22Rv1 (cell line): Measurements from ENCODE around the gene PRKCE.

Experiments
- H3K27ac ChIP-seq: fragments of 450-650 bp; 2 replicates; pipeline ENCODE4 v1.5.1; 2017
- ZFX ChIP-seq: fragments of 450-650 bp; IDR thresholded peaks from 2 replicates; pipeline ENCODE4 v1.6.1; 2017; ENCODE audit warnings: antibody characterized with exemption, borderline replicate concordance
- TF ChIP-seq, protein P1 (sequence below): fragments of 450-650 bp; IDR thresholded peaks from 2 replicates; pipeline ENCODE4 v1.5.1; 2017; ENCODE audit warnings: mild to moderate bottlenecking

The PRKCE gene

DNA sequence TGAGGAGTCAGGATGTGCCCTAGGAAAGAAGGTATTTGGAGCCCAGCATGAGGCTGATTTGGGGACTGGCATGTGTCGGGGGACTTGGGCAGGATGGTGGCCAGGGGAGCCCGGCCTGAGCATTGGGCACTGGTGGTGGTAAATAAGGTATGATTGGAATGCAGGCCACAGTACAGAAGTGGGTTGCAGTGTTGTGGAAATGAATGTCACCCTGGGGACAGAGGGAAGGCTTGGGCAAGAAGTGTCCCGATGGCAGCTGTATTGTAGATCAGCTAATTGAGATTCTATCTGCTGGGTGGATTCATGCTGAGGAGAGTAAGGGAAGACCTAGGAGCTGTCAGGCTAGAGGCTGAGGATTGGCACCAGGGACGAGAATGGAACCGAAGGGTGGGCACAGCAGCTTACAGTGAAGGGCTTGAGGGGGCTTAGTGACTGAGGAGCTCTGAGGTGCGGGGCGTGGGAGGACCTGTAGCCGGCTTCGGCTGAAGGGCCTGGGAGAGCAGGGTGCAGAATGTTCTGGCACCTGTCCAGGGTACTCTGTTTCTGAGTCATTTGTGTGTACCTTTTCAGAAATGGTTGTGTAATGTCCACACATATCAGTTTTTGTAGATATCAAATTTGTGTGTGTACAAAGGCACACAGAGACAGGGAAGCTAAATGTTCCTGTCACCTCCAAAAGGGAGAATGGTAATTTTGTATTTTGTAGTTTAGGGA, 170.2 kb downstream of the PRKCE start:
- H3K27ac ChIP-seq = no peak overlapping the region
- no peak for TF ChIP-seq ZFX
- TF ChIP-seq, protein P1, sequence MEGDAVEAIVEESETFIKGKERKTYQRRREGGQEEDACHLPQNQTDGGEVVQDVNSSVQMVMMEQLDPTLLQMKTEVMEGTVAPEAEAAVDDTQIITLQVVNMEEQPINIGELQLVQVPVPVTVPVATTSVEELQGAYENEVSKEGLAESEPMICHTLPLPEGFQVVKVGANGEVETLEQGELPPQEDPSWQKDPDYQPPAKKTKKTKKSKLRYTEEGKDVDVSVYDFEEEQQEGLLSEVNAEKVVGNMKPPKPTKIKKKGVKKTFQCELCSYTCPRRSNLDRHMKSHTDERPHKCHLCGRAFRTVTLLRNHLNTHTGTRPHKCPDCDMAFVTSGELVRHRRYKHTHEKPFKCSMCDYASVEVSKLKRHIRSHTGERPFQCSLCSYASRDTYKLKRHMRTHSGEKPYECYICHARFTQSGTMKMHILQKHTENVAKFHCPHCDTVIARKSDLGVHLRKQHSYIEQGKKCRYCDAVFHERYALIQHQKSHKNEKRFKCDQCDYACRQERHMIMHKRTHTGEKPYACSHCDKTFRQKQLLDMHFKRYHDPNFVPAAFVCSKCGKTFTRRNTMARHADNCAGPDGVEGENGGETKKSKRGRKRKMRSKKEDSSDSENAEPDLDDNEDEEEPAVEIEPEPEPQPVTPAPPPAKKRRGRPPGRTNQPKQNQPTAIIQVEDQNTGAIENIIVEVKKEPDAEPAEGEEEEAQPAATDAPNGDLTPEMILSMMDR = no peak

DNA sequence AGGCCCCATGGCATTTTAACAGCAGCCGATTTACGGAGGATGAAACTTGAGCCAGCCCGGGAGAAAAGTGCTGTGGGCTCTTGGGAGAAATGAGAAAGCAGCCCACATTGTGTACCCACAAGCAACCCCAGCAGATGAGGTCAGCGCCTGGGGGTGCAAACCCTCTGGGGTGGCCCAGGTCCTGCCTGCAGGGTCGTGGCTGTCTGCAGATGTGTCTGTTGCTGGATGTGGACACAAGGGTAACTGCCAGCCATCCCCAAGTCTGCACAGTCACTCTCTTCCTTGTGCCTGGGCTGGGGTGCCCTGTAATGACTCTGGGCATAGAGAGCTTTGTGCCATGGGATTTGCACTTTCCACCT, 170.8 kb downstream of the PRKCE start:
- TF ChIP-seq ZFX = no peak
- TF ChIP-seq, protein P1 = no peak
- H3K27ac ChIP-seq = no peak overlapping the region

DNA sequence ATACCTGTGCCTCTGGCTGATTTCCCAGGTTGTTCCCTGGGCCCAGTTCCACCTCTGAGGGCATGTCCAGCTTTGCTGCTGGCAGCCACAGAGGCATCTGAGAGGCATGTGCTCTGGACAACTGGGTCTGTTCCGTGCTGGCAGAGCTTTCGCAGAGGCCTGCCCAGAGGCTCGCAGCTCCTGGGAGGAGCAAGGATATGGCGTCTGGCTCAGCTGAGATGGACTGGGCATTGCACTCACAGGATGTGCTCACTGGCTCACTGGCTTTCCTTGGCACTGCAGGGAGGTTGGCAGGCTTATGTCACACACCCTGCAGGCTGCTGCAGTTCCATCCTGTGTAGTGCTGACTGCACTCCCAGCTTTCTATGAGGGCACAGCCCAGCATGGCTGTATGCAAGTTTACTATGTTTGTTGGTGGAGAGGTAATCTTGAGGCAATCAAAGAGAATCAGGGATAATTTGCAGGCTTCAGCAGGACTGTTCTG, 172.3 kb downstream of the PRKCE start:
- TF ChIP-seq, protein P1 = no peak
- TF ChIP-seq ZFX = no peak
- H3K27ac ChIP-seq = 0 out of 2 replicates have a peak overlapping the region, but pooled peaks have one; percentile 29

DNA sequence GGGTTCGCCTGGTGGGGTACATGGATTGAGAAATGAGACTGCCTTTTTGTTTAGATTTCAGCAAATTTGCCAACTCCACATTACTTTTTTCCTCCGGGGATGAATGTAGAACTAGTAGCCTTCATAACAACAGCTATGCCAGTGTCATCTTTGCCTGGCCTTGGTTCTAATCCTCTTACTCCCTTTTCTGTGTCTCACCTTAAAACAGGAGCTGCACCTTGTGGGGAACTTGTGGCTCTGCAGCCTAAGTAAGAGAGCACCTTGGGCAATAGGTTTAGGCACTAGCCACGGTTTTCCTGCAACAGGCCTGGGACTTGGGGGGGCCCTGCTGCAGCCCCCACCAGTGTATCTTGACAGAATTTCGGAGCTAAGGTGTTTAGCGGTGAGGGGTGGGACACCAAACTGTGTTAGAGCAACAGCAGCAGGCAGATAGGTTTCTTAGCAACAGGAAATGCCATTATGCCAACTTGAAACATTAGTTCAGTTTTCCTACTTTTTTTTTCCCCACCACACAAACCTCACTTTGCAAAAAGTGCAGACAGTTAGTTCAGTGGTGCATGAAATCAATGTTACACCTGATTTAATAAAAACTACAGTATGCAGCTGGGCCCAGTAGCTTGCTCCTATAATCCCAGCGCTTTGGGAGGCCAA, 173.7 kb downstream of the PRKCE start:
- TF ChIP-seq, protein P1 = no peak
- TF ChIP-seq ZFX = no peak
- no peak overlapping the region for H3K27ac ChIP-seq

DNA sequence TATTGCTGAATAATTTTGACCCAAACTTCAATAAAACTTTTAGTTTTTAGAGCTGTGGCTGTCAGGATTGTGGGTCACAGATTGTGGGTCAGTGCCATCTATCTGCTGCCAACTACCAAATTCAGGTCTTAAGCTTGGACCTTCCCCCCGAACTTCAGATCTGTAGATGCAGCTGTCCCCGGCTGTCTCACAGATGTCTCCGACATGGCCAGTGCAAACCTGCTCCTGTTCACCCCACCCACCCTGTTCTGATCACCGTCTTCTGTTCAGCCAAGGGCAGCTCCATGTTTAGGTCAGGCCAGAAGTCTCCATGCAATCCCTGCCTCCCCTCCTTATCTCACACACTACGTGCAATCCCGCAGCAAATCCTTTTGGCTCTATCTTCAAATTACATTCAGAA, 175.0 kb downstream of the PRKCE start:
- TF ChIP-seq, protein P1 = no peak
- no peak for TF ChIP-seq ZFX
- H3K27ac ChIP-seq = no peak overlapping the region

DNA sequence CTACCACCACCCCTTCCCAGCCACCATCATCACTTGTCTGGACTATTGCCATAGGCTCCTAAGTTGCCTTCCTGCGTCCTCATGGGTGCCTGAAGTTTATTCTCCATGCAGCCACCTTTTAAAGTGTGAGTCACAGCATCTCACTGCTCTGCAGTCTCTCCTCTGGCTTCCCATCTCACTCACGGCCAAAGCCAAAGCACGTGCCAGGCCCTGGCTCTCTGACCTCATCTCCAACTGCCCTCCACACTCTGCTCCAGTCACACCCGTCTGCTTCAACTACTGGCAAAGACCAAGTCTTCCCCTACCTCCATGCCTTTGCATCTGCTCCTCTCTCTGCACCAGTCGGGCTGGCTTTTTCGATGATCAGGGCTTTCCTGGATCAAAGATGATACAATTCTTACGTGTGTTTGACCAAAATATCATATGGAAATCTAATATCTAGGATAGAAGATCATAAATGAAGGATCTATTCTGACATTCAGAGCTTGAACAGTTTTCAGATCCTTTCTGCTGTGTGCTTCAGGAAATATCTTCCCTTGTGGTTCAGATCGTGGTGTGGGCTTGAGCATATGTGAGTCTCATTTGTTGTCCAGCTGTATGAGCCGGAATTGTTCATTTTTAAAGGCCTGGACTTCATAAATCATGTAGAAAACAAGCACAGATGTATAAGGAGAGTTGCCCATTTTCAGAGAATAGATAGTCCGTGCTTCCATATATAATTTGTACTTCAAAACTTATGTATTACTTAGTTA, 175.6 kb downstream of the PRKCE start:
- no peak overlapping the region for H3K27ac ChIP-seq

More for the DNA sequence above, 175.6 kb downstream of the PRKCE start:
- TF ChIP-seq, protein P1 = no peak
- no peak for TF ChIP-seq ZFX
